ENCODE measurements around the gene CLSTN1.

CLSTN1 gene

DNA sequence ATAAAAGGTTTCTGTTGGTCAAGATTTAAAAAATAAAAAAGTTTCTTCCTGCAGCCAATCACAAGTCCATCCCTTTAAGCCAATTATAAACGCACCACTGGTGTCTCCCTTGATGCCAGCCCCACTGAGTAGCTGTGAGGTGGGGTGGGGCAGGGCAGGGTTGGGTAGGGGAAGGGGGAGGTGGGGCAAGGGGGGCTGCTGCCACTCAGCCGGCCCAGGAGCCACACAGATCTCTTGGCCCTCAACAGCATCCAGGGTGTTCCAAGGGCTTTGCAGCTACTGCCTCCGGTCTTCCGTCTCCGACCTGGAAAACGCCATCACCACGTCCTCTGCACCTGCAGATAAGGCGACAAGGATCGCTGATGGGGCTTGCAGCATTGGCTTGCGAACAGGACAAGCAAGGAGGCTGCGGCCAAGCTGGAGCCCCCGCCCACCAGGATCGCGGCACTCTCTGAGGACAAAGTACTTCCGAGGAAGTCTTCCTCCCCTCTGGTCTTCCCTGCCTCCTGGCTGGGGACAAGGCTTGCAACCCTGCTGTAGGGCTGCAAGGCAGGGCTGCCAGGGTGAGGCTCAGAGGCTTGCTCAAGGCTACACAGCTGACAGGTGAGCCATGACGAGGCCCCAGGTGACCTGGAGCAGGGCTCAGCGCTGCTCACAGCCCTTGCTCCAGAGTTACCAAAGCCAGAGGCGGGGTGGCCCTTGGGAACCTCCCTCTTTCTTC lies 26.8 kb upstream of the CLSTN1 start:
- no peak for FAIRE-seq

DNA sequence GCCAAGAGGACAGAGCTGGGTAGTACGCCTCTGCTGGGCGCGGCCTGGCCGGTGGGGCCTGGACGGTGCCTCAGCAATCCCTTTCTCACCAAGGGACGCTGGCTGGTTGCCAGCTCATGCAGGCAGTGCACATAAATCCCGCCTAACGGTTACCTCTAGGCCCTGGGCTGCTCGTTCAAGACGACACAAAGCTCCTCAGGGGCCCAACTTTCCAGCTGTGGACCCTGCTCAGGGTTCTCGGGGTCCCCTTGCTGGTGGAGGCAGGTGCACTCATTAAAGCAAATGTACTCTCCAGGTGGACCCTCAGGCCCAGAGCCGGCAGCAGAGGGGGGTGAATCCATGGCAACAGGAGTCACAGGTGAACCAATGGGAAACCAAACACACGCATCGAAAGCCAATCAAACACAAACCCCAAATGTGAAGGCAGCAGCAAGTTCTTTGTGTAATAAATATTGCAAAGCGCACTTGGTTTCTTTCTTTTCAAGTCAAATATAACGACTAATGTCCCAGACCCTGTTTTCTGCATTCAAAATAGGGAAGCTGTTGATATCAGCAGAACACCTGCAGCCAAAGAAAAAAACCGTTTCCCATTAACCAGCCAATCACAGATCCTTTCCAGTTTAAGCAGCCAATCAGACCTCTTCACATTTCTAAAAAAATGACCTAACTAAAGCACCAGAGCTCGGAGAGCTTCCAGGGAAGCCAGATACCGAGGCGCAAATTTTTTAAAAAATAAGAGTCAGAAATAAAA lies 26.1 kb upstream of the CLSTN1 start:
- no peak for FAIRE-seq

DNA sequence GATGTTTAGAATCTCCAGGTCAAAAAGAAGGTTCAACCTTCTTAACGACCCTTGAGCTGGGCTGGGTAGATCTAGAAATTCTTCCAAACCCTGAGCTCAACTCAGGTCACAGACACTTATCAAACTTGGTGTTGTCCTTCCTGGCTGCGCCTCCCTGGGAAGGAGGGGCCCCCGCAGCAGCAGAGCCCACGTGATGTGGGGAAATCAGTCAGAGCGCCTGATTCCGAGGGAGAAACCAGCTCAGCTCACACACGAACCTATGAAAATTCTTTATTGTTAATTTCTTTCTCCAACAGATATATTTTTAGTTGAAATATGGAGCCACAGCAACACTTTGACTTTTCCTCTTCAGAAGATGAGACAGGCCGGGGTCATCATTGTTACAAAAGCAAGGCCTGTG lies 24.3 kb upstream of the CLSTN1 start:
- no peak for FAIRE-seq

DNA sequence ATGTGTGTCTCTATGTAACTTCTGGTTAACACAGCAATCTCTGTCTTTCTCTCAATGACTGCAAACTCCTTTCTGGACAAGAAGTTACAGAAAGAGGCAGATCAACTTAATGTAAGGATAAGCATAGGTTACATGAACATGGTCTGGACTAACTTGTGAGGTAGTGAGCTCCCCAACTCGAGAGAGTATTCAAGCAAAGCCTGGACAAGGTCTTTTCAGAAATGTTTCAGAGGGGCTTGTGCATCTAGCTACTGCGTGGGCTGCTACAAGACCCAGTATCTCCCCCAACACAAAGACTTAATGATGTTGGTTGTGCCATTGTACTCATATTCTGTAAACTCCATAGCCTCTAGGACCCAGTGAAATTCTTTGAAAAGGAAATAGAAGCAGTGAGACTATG lies 23.5 kb upstream of the CLSTN1 start:
- no peak for FAIRE-seq

DNA sequence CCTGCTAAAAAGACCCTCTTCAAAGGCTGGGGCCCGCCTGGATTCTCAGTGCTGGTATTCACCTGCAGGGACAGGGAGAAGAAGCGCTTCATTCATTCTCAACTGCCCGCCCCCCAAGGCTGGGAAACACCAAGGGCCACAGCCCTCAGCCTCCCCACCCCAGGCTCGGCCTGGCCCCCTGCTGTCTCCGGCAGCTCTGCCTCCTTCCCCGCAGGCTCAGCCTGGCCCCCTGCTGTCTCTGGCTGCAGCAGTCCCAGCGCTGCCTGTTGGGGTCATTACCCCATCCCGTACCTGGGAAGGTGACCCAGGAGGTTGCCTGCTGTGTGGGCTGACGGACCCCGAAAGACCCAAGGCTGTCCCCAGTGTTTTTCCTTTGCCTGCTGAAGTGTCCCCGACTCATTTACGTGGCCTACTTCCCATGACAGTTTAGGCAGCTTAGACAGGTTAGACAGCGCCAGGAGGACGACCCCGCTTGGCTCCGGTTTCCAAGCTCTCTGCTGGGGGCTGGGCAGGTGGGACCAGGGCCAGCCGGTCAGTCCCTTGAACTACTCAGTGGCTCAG lies 22.9 kb upstream of the CLSTN1 start:
- no peak for FAIRE-seq

DNA sequence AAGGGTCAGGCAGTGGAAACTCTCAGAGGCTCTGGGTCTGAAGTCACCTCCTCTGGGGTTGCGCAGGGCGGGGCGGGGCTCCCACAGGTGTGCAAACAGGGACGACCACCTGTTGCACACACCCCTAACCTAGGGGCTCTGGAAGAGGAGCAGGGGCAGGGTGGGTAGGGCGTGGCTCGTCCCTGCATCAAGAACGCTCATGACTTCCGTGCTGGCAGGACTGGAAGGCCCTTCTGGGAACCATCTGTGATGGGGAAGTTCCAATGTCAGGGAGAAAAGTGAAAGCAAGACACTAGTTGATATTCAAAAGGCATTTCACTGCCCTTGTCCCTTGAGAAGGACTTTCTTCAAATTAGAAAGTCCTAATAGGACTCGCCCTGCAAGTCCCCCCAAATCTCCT lies 22.1 kb upstream of the CLSTN1 start:
- FAIRE-seq, result no peak

DNA sequence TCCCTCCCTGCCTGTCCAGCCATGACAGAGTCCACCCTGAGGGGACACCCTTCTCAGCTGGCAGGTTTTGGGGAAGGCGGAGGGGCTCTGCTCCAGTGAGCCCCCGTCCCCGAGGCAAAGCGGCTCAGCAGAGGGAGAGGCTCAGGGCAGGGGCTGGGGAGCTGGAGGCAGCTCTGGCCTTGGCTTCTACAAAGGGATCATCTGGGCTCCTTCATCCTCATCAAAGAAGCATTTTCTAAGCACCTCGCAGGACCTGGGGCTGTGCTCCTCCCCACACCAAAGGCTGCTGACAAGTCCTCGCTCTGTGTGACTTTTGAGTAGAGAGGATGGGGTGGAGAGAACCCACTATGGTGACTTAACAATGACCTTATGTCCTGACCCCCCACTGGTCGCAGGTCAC lies 21.0 kb upstream of the CLSTN1 start:
- no peak for FAIRE-seq

DNA sequence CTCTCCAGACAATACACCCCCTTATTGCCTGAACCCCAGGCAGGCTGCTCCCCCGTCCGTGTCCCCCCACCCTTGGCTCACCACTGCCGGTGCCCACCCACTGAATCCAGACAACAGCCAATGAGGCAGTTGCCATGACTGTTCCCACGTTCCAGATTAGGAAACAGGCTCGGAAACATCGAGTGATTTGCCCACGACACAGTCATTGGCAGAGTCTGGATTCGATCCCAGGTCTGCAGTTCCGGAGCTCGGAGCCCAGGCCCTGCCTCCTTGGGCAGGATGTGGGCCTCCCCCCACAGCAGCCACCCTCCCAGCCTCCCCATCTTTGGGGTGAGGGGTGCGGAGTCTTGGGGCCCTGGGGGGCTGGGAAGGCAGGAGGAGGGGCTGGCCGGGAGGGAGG lies 20.3 kb upstream of the CLSTN1 start:
- no peak for FAIRE-seq

DNA sequence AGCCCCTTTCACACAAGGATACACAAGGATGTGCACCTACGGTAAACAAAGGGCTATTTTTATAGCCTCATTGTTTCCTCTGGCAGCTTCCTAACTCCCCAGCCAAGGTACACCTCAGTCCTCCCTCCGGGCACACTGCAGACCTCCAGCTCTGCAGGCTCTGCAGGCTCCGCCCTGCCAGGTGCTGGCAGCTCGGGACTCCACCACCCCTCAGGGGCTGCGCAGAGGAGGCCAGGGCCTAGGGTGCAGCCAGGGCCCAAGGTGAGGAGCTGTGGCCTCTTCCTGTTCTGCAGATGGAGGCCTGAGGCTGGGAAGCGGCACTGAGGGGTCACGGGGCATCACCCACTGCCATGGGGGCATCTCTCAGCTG lies 19.8 kb upstream of the CLSTN1 start:
- no peak for FAIRE-seq

DNA sequence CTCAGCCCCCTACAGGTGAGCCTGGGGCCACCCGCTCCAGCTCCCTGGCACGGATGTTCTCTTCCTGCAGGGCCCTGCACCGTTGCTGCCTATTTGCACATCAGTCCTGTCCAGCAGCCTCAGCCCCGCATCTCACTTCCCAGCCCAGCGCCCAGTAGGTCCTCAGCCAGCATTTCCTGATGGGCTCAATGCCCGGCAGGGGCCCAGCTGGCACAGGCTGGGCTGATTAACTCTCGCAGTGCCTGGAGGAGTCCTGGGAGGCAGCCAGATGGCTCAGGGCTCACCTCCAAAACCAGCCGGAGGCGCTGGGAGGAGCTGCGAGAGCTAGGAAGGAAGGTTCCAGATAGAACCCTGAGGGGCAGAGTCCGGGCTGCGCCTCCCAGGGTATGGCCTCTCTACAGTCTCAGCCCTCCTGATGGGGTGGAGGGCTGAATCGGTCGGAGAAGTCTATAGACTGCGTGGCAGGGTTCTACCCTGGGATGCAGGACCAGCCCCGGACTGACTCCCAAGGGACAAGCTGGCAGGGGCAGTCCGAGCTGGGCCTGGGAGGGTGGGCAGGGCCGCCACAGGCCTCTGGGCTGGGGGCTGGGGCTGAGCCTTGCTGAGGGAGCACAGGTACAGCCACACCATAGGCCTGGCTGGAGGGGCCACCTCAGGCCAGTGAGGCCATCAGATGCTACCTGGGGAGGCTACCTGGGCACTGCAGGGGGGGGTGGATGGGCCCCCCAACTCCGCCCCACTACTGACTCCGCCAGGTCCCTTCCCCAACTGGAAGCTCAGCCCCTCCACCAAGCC lies 19.2 kb upstream of the CLSTN1 start:
- FAIRE-seq, result no peak

DNA sequence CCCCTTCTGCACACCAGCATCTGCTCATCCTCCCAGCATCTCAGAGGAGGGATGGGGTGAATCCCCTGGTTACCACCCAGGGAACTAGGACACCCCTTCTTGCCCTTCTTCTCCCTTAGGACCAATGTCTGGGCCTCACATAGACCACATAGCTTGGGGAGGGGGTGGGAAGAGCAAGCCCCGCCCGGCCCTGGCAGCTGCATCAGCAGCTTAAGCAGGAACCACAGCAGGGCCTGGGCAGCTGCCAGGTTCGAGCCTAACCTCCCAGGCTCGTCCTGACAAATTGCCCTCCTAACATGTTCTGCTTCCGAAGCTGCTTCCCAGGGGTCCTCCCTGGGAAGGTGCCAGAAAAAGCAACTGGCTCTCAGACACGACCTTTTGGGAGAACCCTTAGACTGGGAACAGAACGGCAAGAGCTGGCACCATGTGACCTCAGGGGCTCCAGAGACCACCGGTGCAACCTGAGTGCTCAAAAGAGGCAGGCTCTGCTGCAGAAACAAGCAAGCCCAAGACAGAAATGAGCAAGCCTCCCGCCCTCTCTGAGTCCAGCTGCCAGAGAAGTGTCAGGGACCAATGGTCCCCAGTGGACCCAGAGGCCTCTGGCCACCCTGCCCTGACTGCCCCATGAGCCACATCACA lies 18.4 kb upstream of the CLSTN1 start:
- FAIRE-seq, result no peak

DNA sequence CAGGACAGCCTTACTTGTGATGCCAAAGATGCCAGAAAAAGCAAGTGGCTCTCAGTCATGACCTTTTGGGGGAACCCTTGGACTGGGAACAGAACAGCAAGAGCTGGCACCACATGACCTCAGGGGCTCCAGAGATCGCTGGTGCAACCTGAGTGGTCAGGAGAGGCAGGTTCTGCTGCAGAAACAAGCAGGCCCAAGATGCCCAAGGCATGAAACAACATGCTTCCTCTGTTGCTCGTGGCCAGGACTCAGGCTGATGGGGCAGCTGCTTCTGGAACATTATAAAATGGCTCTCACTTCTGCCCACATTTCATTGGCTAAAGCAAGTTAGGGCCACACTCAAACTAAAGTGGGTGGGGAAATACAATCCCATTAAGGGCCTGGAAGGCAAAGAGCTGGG lies 17.7 kb upstream of the CLSTN1 start:
- no peak for FAIRE-seq

DNA sequence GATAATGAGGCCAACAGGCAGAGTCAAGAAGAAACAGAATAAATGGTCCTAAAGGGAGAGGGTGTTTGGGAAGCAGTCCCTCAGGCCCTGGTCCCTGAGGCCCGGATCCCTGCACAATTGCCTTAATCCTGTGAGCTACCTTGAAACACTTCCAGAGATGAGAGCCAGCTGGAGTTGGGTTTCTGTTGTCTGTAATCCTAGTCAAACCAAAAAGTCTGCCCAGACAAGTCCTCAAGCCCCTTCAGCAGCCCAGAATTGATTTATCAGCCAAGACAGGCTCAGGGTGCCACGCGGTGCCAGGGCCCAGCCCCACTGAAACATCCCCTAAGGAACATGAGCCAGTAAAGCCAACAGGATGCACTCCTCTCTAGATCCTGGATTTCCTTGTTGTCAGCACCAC lies 16.4 kb upstream of the CLSTN1 start:
- no peak for FAIRE-seq

DNA sequence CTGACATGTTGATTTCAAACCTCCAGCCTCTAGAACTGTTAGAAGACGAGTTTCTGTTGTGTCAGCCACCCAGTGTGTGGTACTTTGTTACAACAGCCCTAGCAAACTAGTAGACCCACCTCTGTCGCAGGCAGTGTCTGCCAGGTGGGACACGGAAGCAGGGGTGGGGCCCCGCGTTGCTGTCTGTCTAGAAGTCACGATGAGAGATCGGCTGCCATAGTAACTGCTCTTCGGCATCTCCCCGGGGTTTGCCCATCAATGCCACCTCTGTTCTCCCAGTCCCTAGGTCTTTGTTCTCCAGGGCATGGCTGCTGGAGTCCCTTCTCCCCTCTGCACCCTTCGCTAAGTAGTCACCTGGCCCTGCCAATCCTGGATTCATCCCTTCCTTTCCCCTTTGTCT lies 15.2 kb upstream of the CLSTN1 start:
- no peak for FAIRE-seq

DNA sequence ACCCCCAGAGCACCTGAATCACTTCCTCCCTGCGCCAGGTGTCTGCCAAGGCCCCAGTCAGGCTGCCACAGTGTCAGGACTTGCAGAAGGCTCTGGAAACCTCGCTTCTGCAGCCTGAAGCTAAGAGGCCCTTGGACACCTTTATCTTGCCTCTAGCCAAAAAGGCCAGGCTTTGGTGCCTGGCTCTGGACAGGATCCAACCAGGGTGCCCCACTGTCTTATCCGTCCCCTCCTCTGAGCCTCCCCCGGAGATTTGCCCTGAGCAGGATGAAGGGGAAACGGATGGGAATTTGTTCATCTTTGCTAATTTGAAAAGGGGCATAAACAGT lies 12.8 kb upstream of the CLSTN1 start:
- FAIRE-seq, result no peak

DNA sequence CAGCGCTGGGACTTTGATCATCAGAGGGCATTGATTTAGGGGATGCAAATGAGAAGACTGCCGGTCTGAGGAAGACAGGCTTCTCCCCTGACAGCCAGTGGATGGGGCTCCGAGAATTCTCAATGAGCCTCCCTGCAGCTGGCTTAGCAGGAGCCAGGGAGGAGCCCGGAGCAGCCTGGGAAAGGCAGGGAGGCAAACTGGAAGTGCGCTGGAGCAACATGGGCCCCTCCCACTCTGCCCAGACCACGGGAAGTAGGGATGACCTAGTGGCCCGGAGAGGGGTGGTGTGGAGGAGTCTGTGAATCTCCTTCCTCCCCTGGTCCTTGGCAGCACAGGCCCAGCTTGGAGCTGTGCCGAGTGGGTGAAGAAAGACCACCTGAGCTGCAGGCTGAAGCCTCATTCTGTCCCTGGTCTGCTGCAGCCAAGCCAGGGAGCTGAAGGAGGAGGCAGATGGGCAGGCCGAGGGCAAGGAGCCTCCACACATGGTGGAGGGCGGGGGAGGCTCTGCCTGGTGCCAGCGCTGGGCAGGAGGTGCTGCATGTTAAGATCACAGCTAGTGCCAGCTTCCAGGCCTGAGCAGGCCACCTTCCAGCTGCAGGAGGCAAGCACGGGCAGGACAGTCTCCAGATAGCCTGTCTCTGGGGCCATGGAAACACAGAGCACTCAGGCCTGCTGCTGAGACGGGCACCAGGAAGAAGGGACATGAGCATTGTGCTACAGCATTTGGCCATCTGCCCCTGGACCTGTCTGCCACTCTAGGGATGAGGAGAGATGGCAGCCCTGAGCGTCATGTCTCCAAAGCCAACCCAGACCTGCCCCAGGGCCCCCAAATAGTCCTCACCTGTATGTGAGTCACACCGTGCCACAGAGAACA lies 12.2 kb upstream of the CLSTN1 start:
- FAIRE-seq, result no peak

DNA sequence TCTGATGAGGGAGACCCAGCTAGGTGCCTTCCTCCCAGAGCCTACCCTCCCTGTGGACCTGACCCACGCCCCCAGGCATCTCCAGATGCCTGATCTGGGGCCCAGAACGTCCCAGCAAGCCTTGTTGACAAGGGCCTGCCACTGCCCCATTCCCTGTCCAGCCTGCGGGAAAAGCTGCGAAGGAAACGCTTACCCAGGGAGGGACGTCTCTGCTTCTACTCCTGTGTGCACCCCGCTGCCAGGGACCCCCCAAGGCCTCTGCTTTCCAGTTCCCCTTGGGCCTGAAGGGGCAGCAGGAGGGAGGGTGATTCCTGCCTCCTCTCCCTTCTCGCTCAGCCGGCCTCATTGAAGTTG lies 11.6 kb upstream of the CLSTN1 start:
- no peak for FAIRE-seq

DNA sequence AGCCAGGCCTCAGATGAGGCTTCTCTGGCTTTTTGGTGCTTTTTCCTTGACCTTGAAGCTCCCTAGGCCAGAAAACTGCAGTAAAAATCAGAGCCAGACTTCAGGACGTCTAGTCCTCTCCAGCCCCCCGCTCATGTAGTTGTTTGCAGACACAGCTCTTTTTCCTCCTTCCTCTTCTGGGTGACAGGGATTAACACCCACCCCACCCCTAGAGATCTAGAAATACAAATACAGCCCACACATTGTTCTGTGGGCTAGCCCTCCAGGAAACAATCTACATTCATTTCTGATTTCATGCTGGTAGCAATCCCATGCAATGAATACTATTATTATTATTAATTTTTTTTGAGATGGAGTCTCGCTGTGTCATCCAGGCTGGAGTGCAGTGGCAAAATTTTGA lies 9.9 kb upstream of the CLSTN1 start:
- FAIRE-seq, result no peak

DNA sequence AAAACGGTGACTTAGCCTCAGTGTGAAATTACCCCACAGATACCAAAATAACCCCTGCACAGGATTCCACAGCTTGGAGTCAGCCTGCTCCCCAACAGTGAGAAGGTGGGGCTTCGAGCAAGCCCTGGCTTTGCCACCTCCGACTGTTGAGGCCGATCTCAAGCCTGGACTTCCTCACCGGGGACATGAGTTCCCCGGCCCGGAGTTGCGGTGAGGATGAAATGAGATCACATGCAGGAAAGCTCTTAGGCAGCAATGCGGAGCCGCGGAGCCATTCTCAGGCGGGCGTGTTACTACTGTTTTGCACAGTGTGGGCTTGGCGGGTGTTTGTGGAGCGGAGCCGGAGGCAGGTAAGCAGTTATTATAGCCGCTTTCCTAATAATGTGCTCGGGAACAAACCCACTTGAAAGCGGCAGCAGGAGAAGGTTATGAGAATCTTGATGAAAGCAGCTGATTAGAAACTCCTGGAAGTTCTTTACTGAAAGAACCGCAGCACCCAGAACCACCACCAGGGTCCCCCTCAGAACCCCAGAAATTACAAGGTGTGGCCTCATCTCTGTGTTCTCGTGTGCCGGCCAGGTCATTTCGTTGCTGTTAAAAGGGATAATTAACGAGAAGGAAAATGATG lies 3.9 kb upstream of the CLSTN1 start:
- no peak for FAIRE-seq

DNA sequence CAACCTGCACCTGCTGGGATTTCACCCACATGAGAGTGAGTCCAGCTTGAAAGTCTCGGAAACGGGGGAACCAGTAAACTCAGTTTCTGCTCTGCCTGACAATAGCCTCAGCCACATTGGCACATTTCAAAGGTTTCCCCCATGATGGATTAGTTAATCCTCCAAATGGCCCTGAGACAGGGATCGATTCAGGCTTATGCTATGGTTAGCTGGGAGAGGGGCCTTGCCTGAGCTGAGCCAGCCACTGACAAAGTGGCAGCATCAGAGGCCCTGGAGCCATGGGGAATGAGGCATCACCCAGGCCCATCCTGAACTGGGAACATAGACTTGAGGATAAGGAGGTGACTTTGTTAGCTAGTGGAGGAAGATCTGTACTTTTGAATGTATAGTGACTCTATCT lies 2.9 kb upstream of the CLSTN1 start:
- no peak for FAIRE-seq

DNA sequence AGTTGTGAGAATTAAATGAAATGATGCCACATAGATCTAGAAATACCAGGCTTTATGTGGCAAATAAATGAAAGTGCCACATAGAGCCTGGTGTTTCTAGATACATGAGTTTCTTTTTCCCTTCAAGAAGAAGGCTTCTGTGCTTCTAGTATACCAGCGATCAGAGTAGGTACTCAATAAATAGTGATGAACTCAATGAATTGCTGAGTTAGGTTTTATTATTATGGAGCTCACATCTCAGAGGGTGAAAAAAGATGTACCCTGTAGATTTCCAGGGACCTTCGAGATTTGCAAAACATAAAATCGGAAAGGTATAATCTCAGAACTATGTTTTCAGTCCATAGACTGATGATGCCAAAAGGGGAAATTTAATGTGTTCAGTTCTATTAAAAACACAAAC lies 2.3 kb upstream of the CLSTN1 start:
- FAIRE-seq, result no peak
